Upper lobe of left lung (tissue), 6 donors: Measurements from ENCODE around the gene RGCC. TPM values are rescaled to one million over a fixed set of nuclear protein-coding genes. Genes with fewer than 3 reads are reported as not detected.
A peak's percentile ranks its signal among the peaks of the same experiment; 100 is the strongest.

Source experiments
- ATAC-seq, 2 donors: fragments of 200-7000 bp; cut with Tn5 transposase; one replicate each; pipeline ENCODE4 v1.9.1; 2022; ENCODE audit warnings: mild to moderate bottlenecking in 2 of 2, moderate library complexity in 2 of 2; ENCODE audit not compliant: low FRiP score in 2 of 2
- DNase-seq, 2 donors: peaks; one replicate each; pipeline ENCODE4 v3.0.0-alpha.2; 2019 to 2020
- H3K27ac ChIP-seq, 4 donors: fragments of 200-600 bp; sonication (generic); one replicate each; pipeline ENCODE4 v1.5.1; 2016 to 2019
- H3K27me3 ChIP-seq, 4 donors: fragments of 200-600 bp; sonication (generic); one replicate each; pipeline ENCODE4 v1.5.1; 2017 to 2019
- H3K36me3 ChIP-seq, 4 donors: fragments of 200-600 bp; sonication (generic); one replicate each; pipeline ENCODE4 v1.5.1; 2016 to 2019
- H3K4me1 ChIP-seq, 4 donors: fragments of 200-600 bp; sonication (generic); one replicate each; pipeline ENCODE4 v1.5.1; 2018 to 2019
- H3K4me3 ChIP-seq, 4 donors: fragments of 200-600 bp; sonication (generic); one replicate each; pipeline ENCODE4 v1.5.1; 2017 to 2019; ENCODE audit warnings: mild to moderate bottlenecking in 2 of 4, moderate library complexity in 1 of 4
- H3K9me3 ChIP-seq, 4 donors: fragments of 200-600 bp; sonication (generic); one replicate each; pipeline ENCODE4 v1.5.1; 2018 to 2019
- CTCF ChIP-seq, 6 experiments: fragments of 450-650 bp in 4 of 6; fragments of 200-600 bp in 2 of 6; sonication (generic) in 2 of 6; IDR thresholded peaks; one replicate each; pipeline ENCODE4 v1.5.1; 2016 to 2019; ENCODE audit warnings: antibody characterized with exemption in 6 of 6
- EP300 ChIP-seq, 4 donors: sonication (generic); formaldehyde crosslinking; IDR thresholded peaks; one replicate each; pipeline ENCODE4 v1.5.1; 2017; ENCODE audit warnings: antibody characterized with exemption in 4 of 4, control low read depth in 2 of 4
- POLR2A ChIP-seq, 4 donors: fragments of 450-650 bp; IDR thresholded peaks; one replicate each; pipeline ENCODE4 v1.5.1; 2016 to 2017; ENCODE audit warnings: antibody characterized with exemption in 4 of 4, mild to moderate bottlenecking in 2 of 4
- POLR2AphosphoS5 ChIP-seq, 2 donors: sonication (generic); formaldehyde crosslinking; IDR thresholded peaks; one replicate each; pipeline ENCODE4 v1.5.1; 2017; ENCODE audit warnings: antibody characterized with exemption in 2 of 2
- WGBS, 2 donors: methylation state at CpG; one replicate each; pipeline ENCODE4 v1.1.5; 2017 to 2018; 5-methylcytosine and 5-hydroxymethylcytosine counted together
- total RNA-seq, 6 donors: library from RNA; depleted of rRNA in 4 of 6; stranded (reverse); fragments of >200 nt in 4 of 6; gene quantifications; one replicate each; pipeline versions ENCODE4 v1.1.0 to v1.2.1, GENCODE V29; 2016 to 2021
- donor health status: DM: no; HTN: no; CAD: no; lungs with moderate emphysema.
- donor health status: DM: no; HTN: yes; CAD: no; lungs with severe emphysema.

Gene RGCC
- total RNA-seq, 6 donors from 2014 or later, result 359 to 1,301 (median 720) TPM

DNA sequence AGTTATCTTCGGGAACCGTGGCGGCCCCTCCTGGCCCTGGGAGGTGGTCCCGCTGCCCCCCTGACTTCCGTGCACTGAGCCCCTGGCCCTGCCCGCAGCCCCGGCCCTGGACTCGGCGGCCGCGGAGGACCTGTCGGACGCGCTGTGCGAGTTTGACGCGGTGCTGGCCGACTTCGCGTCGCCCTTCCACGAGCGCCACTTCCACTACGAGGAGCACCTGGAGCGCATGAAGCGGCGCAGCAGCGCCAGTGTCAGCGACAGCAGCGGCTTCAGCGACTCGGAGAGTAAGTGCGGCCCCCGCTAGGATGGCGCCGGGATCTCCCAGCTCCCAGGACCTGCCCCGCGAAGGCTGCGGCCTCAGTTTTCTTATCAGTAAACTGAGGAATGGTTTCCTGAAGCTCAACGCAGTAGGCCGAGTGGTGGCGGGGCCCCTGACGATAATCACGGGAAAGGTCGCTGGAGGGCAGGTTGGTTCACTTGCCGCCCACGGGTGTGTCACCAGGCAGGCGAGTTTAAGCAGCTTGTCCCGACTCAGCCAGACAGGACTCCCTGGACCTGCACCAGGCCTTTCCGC lies 924 bp downstream of the RGCC start:
- peak; percentile 39 to 40 for ATAC-seq
- TF ChIP-seq POLR2A (IDR thresholded peaks at IDR 0.05) (no peak), POLR2AphosphoS5 (IDR thresholded peaks at IDR 0.05) (no peak), EP300 (IDR thresholded peaks at IDR 0.05) (no peak), CTCF (IDR thresholded peaks at IDR 0.05) (no peak)

DNA sequence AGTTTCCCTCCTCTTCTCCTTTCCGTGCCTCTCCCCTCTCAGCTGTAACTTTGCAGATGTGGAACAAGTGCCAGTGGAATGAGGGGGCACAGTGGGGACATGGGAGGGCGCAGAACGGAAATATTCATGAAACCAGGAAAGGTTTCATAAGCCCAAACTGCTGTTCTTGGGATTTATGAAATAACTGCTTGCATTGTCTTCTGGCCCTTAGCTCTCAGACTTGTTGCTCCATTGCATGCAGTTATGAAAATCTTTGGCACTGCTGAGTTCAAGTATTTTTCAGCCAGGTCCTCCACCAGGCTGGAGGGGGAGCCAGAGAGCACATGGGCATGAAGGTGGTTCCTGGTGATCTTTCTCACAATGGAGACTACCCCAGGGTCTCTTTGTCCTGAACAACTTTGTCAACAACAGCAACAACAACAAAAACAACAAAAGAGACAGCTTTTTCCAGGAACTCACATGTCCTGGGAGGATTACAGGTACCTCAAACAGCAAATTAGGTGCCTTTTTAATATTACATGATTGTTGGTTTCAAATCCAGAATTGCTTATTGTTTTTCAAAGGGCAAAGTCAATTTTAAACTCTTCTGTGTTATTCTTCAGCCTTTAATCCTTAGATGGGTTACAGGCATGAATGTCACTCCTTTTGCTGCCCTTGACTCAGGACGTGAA lies 1.5 kb downstream of the RGCC start:
- Histone ChIP-seq H3K36me3 (peaks cover 0 to 61% (median 16%) of the 10 kb centered on the region in 4 donors), H3K27me3 (no peaks in the 10 kb centered on the region), H3K9me3 (no peaks in the 10 kb centered on the region), H3K27ac (peak overlapping the region; percentile 89 to 96 (median 94)), H3K4me3 (peak overlapping the region; percentile 80 to 92 (median 86)), H3K4me1 (peaks cover 9 to 48% (median 23%) of the 10 kb centered on the region in 4 donors)
- DNase-seq, result peak in 1 of 2 donors; percentile 67
- ATAC-seq, result peak; percentile 19 to 51
- 30 to 37% methylated on average over 4 of the region's 4 CpGs for WGBS, 2 donors
- TF ChIP-seq EP300 (IDR thresholded peaks at IDR 0.05) (no peak), POLR2A (IDR thresholded peaks at IDR 0.05) (peak in 1 of 4 donors; percentile 44), CTCF (IDR thresholded peaks at IDR 0.05) (peak; percentile 49 to 72 (median 68)), POLR2AphosphoS5 (IDR thresholded peaks at IDR 0.05) (peak; percentile 4 to 47)

More for the DNA sequence above, 924 bp downstream of the RGCC start:
- no peaks in the 10 kb centered on the region for H3K9me3 ChIP-seq
- H3K27ac ChIP-seq, result peak overlapping the region; percentile 89 to 96 (median 94)
- peaks cover 0 to 55% (median 15%) of the 10 kb centered on the region in 4 donors for H3K36me3 ChIP-seq
- H3K27me3 ChIP-seq, result no peaks in the 10 kb centered on the region
- H3K4me1 ChIP-seq, result peaks cover 4 to 43% (median 17%) of the 10 kb centered on the region in 4 donors
- peak overlapping the region; percentile 80 to 92 (median 86) for H3K4me3 ChIP-seq
- peak; percentile 51 to 91 for DNase-seq
- WGBS, 2 donors, result 1 to 2% methylated on average over 10 to 34 of the region's 50 CpGs

DNA sequence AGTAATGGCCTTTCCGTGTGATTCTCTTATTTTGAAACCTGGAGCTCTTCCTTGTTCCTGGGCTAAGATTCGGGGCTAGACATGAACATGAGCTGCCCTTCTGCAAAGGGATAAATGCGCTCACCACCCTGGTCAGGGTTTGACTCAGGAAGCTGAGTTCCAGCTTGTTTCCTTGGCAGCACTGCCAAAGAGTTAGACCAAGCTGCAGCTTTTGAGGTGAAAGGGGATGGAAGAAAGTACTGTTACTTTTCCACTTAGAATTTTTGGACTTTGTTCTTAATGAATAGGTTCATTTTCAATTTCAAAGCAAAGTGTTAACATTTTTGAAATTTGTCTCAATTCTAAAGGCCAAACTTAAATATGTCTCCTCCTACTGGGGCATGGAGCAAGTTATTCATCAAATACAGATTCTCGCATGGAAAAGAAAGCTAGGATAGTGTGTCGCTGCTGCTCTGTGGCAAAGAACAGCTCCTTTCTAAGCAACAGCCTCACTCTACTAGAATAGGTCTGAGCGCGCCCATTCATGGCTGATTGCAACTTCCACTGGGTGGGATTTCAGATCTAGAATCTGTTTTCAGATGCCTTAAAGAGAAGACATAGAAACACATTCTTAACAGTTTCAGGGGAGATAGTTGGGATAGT lies 2.2 kb downstream of the RGCC start:
- Histone ChIP-seq H3K36me3 (peaks cover 0 to 67% (median 20%) of the 10 kb centered on the region in 4 donors), H3K4me3 (peak overlapping the region; percentile 80 to 92 (median 86)), H3K27me3 (no peaks in the 10 kb centered on the region), H3K9me3 (no peaks in the 10 kb centered on the region), H3K27ac (peak overlapping the region; percentile 89 to 96 (median 94)), H3K4me1 (peaks cover 15 to 55% (median 29%) of the 10 kb centered on the region in 4 donors)
- DNase-seq (no peak), ATAC-seq (no peak)
- no peak for TF ChIP-seq POLR2A (IDR thresholded peaks at IDR 0.05)
- TF ChIP-seq CTCF (IDR thresholded peaks at IDR 0.05), result no peak
- TF ChIP-seq POLR2AphosphoS5 (IDR thresholded peaks at IDR 0.05), result peak in 1 of 2 donors; percentile 20
- no peak for TF ChIP-seq EP300 (IDR thresholded peaks at IDR 0.05)
- WGBS, 2 donors, result 49 to 60% methylated on average over 7 of the region's 7 CpGs

DNA sequence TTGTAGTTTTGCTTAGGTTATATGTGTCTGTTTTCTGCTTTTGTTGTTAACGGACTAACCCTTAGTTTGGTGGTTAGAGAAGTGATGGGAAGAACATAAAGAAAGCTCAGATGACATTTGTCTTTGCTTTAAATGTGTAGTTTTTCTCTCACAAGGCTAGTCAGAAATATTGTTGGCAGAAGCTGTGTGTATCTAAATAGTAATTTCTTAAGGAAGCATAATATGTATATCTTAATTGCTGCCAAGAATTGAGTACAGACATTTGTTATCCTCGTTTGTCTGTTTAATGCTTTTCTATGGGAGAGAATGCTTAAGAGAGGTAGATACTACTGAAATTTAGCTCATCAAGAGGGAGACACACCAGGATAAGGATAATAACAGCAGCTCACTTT lies 2.7 kb downstream of the RGCC start:
- H3K27me3 ChIP-seq, result no peaks in the 10 kb centered on the region
- peaks cover 21 to 60% (median 34%) of the 10 kb centered on the region in 4 donors for H3K4me1 ChIP-seq
- no peak for ATAC-seq
- DNase-seq, result no peak
- TF ChIP-seq POLR2AphosphoS5 (IDR thresholded peaks at IDR 0.05) (no peak), EP300 (IDR thresholded peaks at IDR 0.05) (no peak), CTCF (IDR thresholded peaks at IDR 0.05) (no peak), POLR2A (IDR thresholded peaks at IDR 0.05) (no peak)
- H3K36me3 ChIP-seq, result peaks cover 0 to 72% (median 21%) of the 10 kb centered on the region in 4 donors
- no peaks in the 10 kb centered on the region for H3K9me3 ChIP-seq
- H3K27ac ChIP-seq, result peak overlapping the region; percentile 89 to 96 (median 94)
- 26 to 49% methylated on average over 2 of the region's 2 CpGs for WGBS, 2 donors
- peak overlapping the region; percentile 80 to 92 (median 86) for H3K4me3 ChIP-seq
